GM23338 (cell line): ENCODE measurements around the gene HELQ. TPM values are rescaled to one million over a fixed set of nuclear protein-coding genes. Genes with fewer than 3 reads are reported as not detected.

ENCODE experiments used
- ATAC-seq: fragments of 200-7000 bp; cut with Tn5 transposase; 3 replicates; pipeline ENCODE4 v1.9.1; 2020
- DNase-seq: peaks from one replicate; pipeline ENCODE4 v3.0.0-alpha.2; 2015; ENCODE audit warnings: low spot score
- H2AFZ ChIP-seq: fragments of 200-600 bp; sonication (generic); 2 replicates; pipeline ENCODE4 v1.8.0; 2016; ENCODE audit warnings: antibody characterized with exemption, mild to moderate bottlenecking, moderate library complexity
- H3F3A ChIP-seq: fragments of 200-600 bp; sonication (generic); replicated peaks from 2 replicates; pipeline ENCODE4 v1.8.0; 2017; ENCODE audit warnings: antibody characterized with exemption, mixed run types, low read depth
- H3K27ac ChIP-seq: fragments of 200-600 bp; sonication (generic); 2 replicates; pipeline ENCODE4 v1.6.1; 2016; ENCODE audit warnings: low read depth
- H3K27me3 ChIP-seq: fragments of 200-600 bp; sonication (generic); 2 replicates; pipeline ENCODE4 v1.8.0; 2016; ENCODE audit warnings: mild to moderate bottlenecking, mixed run types, moderate library complexity; ENCODE audit not compliant: insufficient read depth
- H3K36me3 ChIP-seq: fragments of 200-600 bp; sonication (generic); 2 replicates; pipeline ENCODE4 v1.8.0; 2016; ENCODE audit warnings: mild to moderate bottlenecking; ENCODE audit not compliant: insufficient read depth
- H3K4me1 ChIP-seq: fragments of 200-600 bp; sonication (generic); 2 replicates; pipeline ENCODE4 v1.8.0; 2016; ENCODE audit warnings: mild to moderate bottlenecking, moderate library complexity; ENCODE audit not compliant: insufficient read depth
- H3K4me2 ChIP-seq: fragments of 200-600 bp; sonication (generic); 2 replicates; pipeline ENCODE4 v1.7.1; 2017; ENCODE audit warnings: mixed run types
- H3K4me3 ChIP-seq: fragments of 200-600 bp; sonication (generic); 2 replicates; pipeline ENCODE4 v1.6.1; 2016; ENCODE audit warnings: mixed run types
- H3K79me2 ChIP-seq: fragments of 200-600 bp; sonication (generic); replicated peaks from 2 replicates; pipeline ENCODE4 v1.8.0; 2017; ENCODE audit warnings: mild to moderate bottlenecking; ENCODE audit not compliant: insufficient read depth
- H3K9me2 ChIP-seq: fragments of 200-600 bp; sonication (generic); 2 replicates; pipeline ENCODE4 v1.8.0; 2017; ENCODE audit not compliant: insufficient read depth
- H4K20me1 ChIP-seq: fragments of 200-600 bp; sonication (generic); replicated peaks from 2 replicates; pipeline ENCODE4 v1.8.0; 2017; ENCODE audit warnings: mild to moderate bottlenecking; ENCODE audit not compliant: insufficient read depth
- H3K27ac Mint-ChIP-seq: 2 replicates; pipeline ENCODE4 v1.8.0; 2020; ENCODE audit warnings: inconsistent platforms, mild to moderate bottlenecking, moderate library complexity, mixed read lengths
- H3K27me3 Mint-ChIP-seq: 3 replicates; pipeline ENCODE4 v1.8.0; 2022; ENCODE audit warnings: low read depth, mild to moderate bottlenecking, moderate library complexity, mixed read lengths, inconsistent platforms; ENCODE audit not compliant: insufficient read depth, poor library complexity
- H3K36me3 Mint-ChIP-seq: 3 replicates; pipeline ENCODE4 v1.8.0; 2021; ENCODE audit warnings: low read depth, mild to moderate bottlenecking, inconsistent platforms, moderate library complexity, mixed read lengths
- H3K4me1 Mint-ChIP-seq: 3 replicates; pipeline ENCODE4 v1.8.0; 2020; ENCODE audit warnings: mild to moderate bottlenecking, inconsistent platforms, mixed read lengths
- H3K4me3 Mint-ChIP-seq: 3 replicates; pipeline ENCODE4 v1.8.0; 2021; ENCODE audit warnings: moderate library complexity, mild to moderate bottlenecking, inconsistent platforms, mixed read lengths
- H3K9me3 Mint-ChIP-seq: 3 replicates; pipeline ENCODE4 v1.8.0; 2020; ENCODE audit warnings: moderate library complexity, mild to moderate bottlenecking, inconsistent platforms, mixed read lengths
- CREB1 ChIP-seq: fragments of 250-450 bp; sonication (Bioruptor Pico); IDR thresholded peaks from 2 replicates; pipeline ENCODE4 v1.5.0; 2020; ENCODE audit warnings: low read depth, mild to moderate bottlenecking, moderate library complexity
- CTCF ChIP-seq, 2 experiments: fragments of 200-600 bp in 1 of 2; sonication (generic) in 1 of 2; conservative IDR thresholded peaks; 2 replicates each; pipeline versions ENCODE4 v1.5.1 to v1.6.1; 2016 to 2017; ENCODE audit warnings: antibody characterized with exemption in 2 of 2, low read depth in 2 of 2, mild to moderate bottlenecking in 2 of 2, moderate library complexity in 1 of 2
- ETS1 ChIP-seq: IDR thresholded peaks from 2 replicates; pipeline ENCODE4 v1.6.1; 2016; ENCODE audit warnings: antibody characterized with exemption
- EZH2 ChIP-seq: fragments of 200-600 bp; sonication (generic); IDR thresholded peaks from one replicate; pipeline ENCODE4 v1.8.0; 2017; ENCODE audit warnings: antibody characterized with exemption, mild to moderate bottlenecking, low read depth; ENCODE audit not compliant: unreplicated experiment
- EZH2phosphoT487 ChIP-seq: fragments of 200-600 bp; sonication (generic); IDR thresholded peaks from one replicate; pipeline ENCODE4 v1.8.1; 2018; ENCODE audit warnings: antibody characterized with exemption; ENCODE audit not compliant: unreplicated experiment
- JUNB ChIP-seq: IDR thresholded peaks from one replicate; pipeline ENCODE4 v1.6.1; 2016; ENCODE audit warnings: antibody characterized with exemption; ENCODE audit not compliant: unreplicated experiment
- NANOG ChIP-seq: IDR thresholded peaks from 2 replicates; pipeline ENCODE4 v1.6.1; 2016; ENCODE audit warnings: antibody characterized with exemption, borderline replicate concordance
- POLR2AphosphoS5 ChIP-seq: IDR thresholded peaks from 2 replicates; pipeline ENCODE4 v1.6.1; 2016; ENCODE audit warnings: antibody characterized with exemption, low read depth
- STAT1 ChIP-seq: IDR thresholded peaks from one replicate; pipeline ENCODE4 v1.6.1; 2016; ENCODE audit warnings: antibody characterized with exemption; ENCODE audit not compliant: unreplicated experiment
- ZNF114 ChIP-seq: fragments of 250-450 bp; sonication (Bioruptor Pico); IDR thresholded peaks from 2 replicates; pipeline ENCODE4 v1.5.0; 2020; ENCODE audit warnings: mild to moderate bottlenecking, moderate library complexity
- ZNF462 ChIP-seq: fragments of 250-450 bp; sonication (Bioruptor Pico); IDR thresholded peaks from 2 replicates; pipeline ENCODE4 v1.5.0; 2020; ENCODE audit warnings: mild to moderate bottlenecking, moderate library complexity
- long read RNA-seq: library from polyadenylated mRNA; unstranded; transcript quantifications from one replicate; pipeline ENCODE4 v2.0.0, GENCODE V29; 2020; ENCODE audit not compliant: unreplicated experiment
- polyA plus RNA-seq: library from polyadenylated mRNA; unstranded; fragments of >200 nt; fragmentation: Nextera tagmentation; extraction: Ambion mirVana; gene quantifications from 2 replicates; pipeline ENCODE4 v1.2.1, GENCODE V29; 2016
- total RNA-seq: library from RNA; depleted of rRNA; stranded (reverse); fragments of >200 nt; shearing (Covaris generic); gene quantifications from 2 replicates; pipeline ENCODE4 v1.2.3, GENCODE V29; 2014; rRNA removed

HELQ gene
- total RNA-seq (6.8 and 8.1 TPM in 2 replicates), polyA plus RNA-seq (4.3 and 6.8 TPM in 2 replicates)
- long read RNA-seq, partial matches to known transcripts = 3 of 5 reads
- long read RNA-seq, other reads (novel, unspliced or antisense) = 1 of 5 reads

DNA sequence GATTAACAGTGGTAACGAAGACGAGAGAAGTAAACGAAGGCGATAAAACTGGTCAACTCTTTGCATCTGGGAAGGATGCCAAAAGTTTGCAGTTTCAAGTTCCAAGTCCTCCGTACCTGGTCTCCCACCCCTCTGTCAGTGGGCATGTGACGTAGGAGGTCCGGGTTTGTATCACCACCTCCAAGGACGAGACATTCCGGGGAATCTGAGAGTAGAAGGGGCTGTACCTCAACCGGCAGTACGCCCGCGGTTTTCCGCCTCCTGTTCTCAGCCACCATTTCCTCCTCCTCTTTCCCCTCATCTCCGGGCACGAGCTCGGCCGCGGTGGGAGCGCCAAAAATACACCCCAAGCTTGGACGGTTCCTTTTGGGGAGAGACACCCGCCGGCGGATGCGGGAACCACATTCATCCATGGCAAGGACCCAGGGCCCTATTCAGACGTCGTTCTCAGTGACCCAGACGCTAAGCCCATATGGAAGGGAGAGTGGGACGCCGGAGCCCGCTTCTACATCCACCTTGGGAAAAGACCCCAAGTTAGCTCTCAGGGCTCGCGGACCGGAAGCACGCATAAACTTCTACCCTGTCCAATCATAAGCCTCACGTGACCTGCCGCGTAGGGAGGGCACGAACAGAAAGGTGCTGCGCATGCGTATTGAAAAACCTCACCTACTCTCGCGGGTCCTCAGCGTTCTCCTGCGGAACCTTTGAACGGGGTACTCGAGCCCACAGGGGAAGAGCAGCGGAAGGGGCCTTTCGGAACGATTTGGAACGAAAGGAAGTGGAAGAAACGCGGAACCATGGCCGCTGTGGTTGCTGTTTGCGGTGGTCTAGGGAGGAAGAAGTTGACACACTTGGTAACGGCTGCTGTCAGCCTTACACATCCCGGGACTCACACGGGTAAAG is at the start of gene HELQ, which contains the start of gene MRPS18C:
Gene HELQ (minus strand): TSS at position 543 of the 903 bp plus-strand sequence. CDS start 130 bp downstream, at position 413.
Gene MRPS18C (plus strand): TSS at position 778 of the 903 bp plus-strand sequence. CDS start 20 bp downstream, at position 798.
- Histone ChIP-seq H3K79me2 (peaks cover 40% of the 10 kb centered on the region), H3K4me3 (peak within 1 kb of the TSS; percentile 80), H3K27me3 (no peaks in the 10 kb centered on the region), H2AFZ (peak within 1 kb of the TSS; percentile 75; the same call in 1 of the 2 replicates), H3K36me3 (peaks cover 18% of the 10 kb centered on the region; the same call in 1 of the 2 replicates), H3F3A (no peaks in the 10 kb centered on the region), H3K4me1 (0 out of 2 replicates have a peak, but pooled peaks cover 6% of the 10 kb centered on the region), H3K27ac (peak within 1 kb of the TSS; percentile 97), H3K9me2 (no peaks in the 10 kb centered on the region), H4K20me1 (peaks cover 10% of the 10 kb centered on the region), H3K4me2 (peak within 1 kb of the TSS; percentile 95)
- Mint-ChIP-seq H3K9me3 (no peaks in the 10 kb centered on the region), H3K27ac (peak within 1 kb of the TSS; percentile 100), H3K4me1 (peaks cover 4% of the 10 kb centered on the region; the same call in 1 of the 3 replicates), H3K36me3 (peaks cover 51% of the 10 kb centered on the region), H3K27me3 (peaks cover 6% of the 10 kb centered on the region), H3K4me3 (peak within 1 kb of the TSS; percentile 100)
- TF ChIP-seq JUNB = no peak
- peak; percentile 91 for TF ChIP-seq POLR2AphosphoS5
- TF ChIP-seq EZH2phosphoT487 = no peak
- no peak for TF ChIP-seq STAT1
- peak; percentile 90 for TF ChIP-seq ETS1
- TF ChIP-seq CREB1 (CRISPR knock-in tag) = peak; percentile 83
- TF ChIP-seq ZNF114 (CRISPR knock-in tag) = no peak
- peak; percentile 2 to 17; a peak in 2 of 4 replicates for TF ChIP-seq CTCF (conservative IDR thresholded peaks at IDR 0.05; ENCODE audit: low read depth in 2 of 2)
- peak; percentile 95 for ATAC-seq
- peak; percentile 100 for DNase-seq

- Mint-ChIP-seq H3K27ac (no peak overlapping the region), H3K36me3 (no peaks in the 10 kb centered on the region), H3K9me3 (no peaks in the 10 kb centered on the region), H3K27me3 (peaks cover 4% of the 10 kb centered on the region), H3K4me3 (no peak overlapping the region), H3K4me1 (peaks cover 2% of the 10 kb centered on the region; the same call in 2 of the 3 replicates)
- Histone ChIP-seq H3K4me2 (no peak overlapping the region), H3F3A (no peaks in the 10 kb centered on the region), H2AFZ (peak overlapping the region; percentile 96), H3K4me3 (no peak overlapping the region), H3K27me3 (no peaks in the 10 kb centered on the region), H3K4me1 (peaks cover 5% of the 10 kb centered on the region; the same call in 1 of the 2 replicates), H3K9me2 (peaks cover 5% of the 10 kb centered on the region; the same call in 1 of the 2 replicates), H3K27ac (no peak overlapping the region), H3K79me2 (no peaks in the 10 kb centered on the region), H4K20me1 (no peaks in the 10 kb centered on the region), H3K36me3 (no peaks in the 10 kb centered on the region)
- ATAC-seq (no peak), DNase-seq (no peak)
- TF ChIP-seq NANOG (no peak), ZNF462 (CRISPR knock-in tag) (no peak), EZH2 (no peak)
Measured at GRCh38 chr4:83504996-83505395, 49.4 kb upstream of the HELQ start.
